ENCODE results near the gene IL17A.

Gene IL17A

DNA sequence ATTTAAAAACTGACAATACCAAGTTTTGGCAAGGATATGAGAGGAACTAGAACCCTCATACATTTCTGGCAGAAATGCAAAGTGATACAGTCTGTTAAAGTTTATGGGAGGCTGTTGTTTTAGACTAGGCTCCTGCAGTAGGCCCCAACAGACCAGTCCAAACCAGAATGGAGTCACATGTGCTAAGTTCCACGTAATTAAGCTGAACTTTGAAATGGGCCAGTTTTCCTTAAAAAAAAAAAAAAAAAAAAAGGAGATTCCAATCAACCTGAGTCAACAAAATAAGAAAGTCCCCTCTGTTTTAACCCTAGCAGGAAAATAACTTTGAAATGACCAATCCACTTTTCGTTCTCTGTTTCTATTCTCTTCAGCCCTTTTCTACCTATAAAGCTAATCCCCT lies 31.6 kb downstream of the IL17A start:
- no peak for FAIRE-seq

DNA sequence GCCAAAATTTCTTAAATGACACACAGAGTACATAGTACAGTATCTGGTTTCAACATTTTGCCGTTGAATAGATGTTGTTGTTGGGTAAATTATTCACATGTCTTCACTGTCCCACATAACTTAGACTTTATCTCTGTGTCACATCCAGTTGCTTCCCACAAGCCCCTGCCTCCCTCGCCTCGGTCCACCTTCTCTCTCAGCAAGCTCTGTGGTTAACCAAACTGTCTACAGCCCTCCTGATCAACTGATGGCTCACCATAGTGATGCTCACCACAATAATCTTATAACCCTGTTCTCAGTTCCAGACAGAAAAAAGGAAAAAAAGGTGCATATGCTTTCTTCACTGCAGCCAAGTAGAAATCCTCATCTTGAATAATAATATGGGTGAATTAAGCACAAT lies 35.1 kb downstream of the IL17A start:
- FAIRE-seq: no peak

DNA sequence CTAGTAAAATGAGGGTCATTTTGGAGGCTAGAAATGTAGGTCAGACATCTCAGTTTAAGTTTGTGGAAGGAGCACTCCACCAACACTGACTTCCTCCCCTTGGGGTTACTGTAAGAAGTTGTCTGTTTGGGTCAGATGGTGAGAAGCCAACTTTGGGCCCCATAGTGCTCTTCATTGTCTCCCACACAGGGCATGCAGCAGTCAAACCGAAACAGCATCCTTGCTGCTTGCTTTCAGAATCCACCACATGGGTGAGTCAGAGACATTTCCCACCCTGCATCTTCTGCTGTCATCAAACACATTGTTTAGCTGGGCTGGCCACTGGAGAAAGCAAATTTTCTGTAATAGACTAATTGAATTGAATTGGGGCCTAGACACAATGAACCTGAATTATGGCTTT lies 41.3 kb downstream of the IL17A start:
- FAIRE-seq: no peak

DNA sequence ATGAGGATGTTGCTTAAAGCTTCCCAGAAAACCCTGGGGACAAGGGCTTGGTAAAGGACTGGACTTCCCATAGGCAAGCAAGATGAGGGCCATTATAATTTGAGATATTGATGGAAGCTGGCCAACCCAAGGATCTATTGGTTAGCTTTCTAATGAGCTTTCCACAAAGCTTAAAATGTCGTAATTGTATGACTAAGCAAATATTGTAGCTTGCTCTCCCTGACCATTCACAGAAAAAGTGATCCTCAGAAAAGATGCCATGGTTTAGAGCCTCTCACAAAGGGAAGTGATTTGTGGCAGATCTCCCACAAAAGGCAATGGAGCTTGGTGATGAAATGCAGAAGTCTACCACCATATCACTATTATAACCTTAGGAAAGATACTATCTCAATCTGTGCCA lies 44.5 kb downstream of the IL17A start:
- FAIRE-seq: no peak

DNA sequence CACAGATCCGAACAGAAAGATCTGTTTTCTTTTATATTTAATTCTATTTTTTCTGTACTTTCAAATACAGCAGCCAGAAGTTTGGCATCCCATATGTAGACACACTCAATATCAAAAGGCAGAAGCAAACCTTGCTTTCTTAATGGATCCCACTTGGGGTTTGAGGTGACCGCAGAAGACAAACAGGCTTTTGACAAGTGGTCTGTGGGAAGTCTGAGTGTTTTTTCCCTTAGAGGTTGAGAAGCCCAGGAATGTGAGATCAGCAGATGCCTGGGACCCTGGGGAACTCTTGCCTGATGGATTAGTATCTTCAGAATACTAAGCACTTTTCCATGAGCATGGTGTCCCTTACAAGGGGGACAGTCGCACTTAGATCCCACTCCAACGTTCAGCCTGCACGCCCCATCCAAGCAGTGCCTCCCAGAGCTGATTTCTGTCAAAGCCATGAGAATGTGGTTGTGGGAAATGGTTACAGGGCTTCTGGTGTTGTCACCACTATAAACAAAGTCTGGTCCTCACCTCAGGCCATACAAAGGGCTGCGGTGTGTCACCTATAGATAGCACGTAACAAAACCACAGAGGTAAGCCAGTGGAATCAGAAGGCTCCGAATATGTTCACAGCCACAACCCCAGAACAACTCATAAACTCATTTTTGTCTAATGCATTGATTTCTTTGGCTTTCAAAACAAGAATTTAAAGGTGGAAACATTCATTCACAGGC lies 45.4 kb downstream of the IL17A start:
- no peak for FAIRE-seq

DNA sequence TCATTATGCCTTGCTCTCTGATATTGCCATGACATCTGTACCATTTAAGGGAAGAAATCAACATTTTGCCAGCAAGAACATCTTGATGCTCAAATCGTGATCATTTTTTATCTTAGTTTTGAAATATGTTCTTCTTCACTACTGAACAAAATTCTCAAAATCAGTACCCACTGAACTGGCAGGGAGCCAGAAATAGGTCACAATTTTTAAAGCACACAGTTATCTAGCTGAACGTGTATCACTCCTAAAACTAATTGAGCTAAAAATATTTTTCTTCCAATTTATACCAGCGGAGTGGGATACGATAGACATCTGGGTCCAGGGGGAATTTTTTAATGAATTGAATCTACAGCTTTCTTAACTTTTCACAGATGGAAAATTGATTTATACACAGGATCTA lies 46.8 kb downstream of the IL17A start:
- FAIRE-seq: no peak

DNA sequence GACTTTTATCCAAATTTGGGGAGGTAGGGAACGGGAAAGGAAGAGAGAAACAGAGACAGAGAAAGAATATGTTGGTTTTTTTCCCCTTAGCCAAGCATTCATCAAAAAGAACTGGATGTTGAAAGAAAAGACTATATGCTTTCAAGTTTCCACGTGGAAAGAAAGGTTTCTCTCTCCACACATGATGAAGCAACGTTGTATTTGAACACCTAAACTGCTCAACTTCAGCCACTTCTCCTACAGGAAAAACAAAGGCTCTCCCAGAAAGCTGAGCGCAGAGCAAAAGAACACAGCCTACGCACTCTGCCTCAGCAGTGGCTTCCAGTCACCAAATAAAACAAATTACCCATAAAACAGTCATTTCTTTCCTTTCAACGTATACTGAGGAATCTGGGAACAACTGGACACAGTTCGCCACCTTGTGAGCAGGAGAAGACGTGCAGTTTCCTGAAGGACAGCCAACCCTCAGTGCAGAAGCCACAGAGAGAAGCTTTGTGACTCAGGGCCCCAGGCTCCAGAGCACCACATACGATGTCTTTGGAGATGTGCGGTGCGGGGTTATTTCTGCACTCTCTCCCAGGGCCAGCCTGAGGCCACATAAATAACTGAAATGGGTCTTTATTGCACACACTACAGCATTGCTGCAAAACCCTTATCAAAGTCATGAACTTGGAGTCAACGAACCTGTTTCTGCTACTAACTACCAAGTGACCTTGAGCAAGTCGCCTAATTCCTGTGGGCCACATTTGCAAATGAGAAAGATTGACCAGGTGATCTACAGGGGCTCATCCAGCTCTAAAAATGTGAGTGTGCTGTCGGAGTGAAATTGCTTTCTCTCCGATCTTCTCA lies 48.0 kb downstream of the IL17A start:
- no peak for FAIRE-seq
